Left cardiac atrium (tissue), 4 donors: ENCODE data around the gene SMOC2. TPM values are rescaled to one million over a fixed set of nuclear protein-coding genes. Genes with fewer than 3 reads are reported as not detected.

Source experiments
- ATAC-seq, 2 donors: fragments of 200-7000 bp; cut with Tn5 transposase; one replicate each; pipeline ENCODE4 v1.9.1; 2020; ENCODE audit warnings: mild to moderate bottlenecking in 2 of 2, moderate library complexity in 2 of 2
- DNase-seq: peaks from one replicate; pipeline ENCODE4 v3.0.0-alpha.2; 2020
- intact Hi-C, 2 donors: fragments of 100-400 bp; cut with DNase I; formaldehyde crosslinking; loops; one replicate each; pipeline versions ENCODE4 v1.14.1 to v1.15.1; 2022 to 2023
- total RNA-seq, 2 donors: library from RNA; stranded (reverse); fragmentation: NEBNext Ultra II Directional; extraction: Animal tissue kit (Norgen Biotek cat#: 25700); gene quantifications; one replicate each; pipeline ENCODE4 v1.2.1, GENCODE V29; 2021
- donor health status: DM: no; HTN: yes; CAD: no.
- donor health status: DM: no; HTN: yes; CAD: no; lungs with severe emphysema.
- donor health status: DM: yes; HTN: yes; CAD: no.
- donor health status: Dilated cardiomyopathy.

Gene SMOC2
- total RNA-seq, 2 donors from 2014 or later: 12.0 to 27.7 TPM

DNA sequence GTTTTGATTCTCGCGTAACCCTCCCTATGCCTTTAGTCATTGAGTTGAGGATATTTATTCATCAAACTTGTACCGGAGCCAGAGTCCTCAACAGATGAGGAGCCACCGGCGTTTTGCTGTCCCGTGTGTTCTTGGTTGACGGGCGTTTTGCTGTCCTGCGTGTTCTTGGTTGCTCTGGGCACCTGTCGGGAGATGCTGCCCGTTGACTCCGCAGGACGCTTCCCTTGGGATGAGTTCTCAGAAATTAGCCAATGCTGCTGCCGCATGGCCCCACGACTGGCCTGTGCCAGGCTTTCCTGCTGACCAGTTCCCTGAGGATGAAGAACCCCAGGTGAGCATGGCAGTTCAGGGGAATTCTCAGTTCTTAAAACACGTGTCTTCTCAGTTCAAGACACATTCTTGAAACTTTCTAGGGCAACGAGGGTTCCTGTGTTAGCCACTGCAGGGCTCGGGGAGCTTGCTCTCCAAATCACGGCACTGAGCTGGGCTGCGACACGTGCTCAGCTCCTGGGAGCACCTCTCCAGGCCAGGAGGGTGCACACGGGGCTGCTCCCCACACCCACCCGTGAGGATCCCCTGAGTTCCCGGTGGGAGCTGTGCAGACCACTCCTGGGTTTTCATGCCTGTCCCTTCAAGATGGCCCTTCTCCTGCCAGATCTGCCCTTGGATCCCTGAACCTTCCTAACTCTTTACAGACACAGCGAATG is 265.6 kb downstream of the SMOC2 start:
- intact Hi-C loops: no loop called here
- DNase-seq (no peak), ATAC-seq (no peak)

DNA sequence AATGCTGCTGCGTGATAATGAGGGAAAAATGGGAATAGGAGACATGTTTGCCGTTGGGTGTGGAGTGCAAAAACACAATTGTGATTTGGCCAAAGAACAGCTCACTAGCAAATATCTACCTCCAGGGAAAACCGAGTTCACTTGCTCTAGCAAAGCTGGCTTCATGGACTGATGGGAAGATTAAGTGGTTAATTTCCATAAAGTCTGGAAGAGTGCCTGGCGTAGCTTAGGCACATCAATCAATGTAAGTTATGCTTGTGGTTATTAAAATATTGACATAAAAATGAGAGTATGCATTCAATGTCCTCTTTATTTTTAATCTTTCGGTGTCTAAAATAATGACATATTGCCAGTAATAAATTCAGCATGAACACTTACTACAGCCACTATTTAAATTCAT is 267.5 kb downstream of the SMOC2 start:
- DNase-seq (no peak), ATAC-seq (no peak)
- intact Hi-C loops: no loop called here

DNA sequence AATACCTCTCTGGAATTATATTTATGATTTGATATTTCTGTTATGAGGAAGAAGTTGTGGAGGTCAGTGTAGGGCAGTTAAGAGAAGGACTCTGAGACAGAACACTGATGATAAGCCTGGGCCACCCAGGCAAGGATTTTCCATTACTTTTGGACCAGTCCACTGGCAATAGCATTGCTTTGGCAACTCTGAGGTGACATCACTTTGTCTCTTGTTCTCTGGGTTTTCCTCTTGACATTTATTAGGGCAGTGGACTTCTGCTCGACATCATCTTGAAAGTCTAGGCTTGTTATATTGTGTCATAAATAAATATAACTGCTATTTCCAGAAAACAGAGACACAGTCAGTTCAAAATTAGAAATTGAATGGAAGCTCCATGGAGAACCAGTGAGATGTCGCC is 268.0 kb downstream of the SMOC2 start:
- DNase-seq (no peak), ATAC-seq (no peak)
- intact Hi-C loops: no loop called here

DNA sequence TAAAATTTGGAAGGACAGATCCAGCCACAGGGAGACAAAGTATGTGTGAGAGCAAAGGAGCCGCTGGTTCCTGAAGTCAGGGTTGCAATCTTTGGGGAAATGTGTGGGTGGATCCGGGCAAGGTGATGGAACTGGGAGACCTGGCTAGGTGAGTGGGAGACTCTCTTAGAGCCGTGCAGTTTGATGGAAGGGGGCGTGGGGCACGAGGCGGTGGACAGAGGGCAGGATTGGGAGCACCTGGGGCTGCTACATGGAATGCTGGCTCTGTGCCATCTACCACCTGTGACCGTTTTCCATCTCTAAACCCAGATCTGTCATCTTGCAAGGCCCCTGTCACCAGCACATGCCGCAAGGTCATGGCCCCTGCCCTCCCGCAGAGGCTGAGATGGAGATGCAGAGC is 268.4 kb downstream of the SMOC2 start:
- intact Hi-C loops: no loop called here
- ATAC-seq: no peak
- no peak for DNase-seq

DNA sequence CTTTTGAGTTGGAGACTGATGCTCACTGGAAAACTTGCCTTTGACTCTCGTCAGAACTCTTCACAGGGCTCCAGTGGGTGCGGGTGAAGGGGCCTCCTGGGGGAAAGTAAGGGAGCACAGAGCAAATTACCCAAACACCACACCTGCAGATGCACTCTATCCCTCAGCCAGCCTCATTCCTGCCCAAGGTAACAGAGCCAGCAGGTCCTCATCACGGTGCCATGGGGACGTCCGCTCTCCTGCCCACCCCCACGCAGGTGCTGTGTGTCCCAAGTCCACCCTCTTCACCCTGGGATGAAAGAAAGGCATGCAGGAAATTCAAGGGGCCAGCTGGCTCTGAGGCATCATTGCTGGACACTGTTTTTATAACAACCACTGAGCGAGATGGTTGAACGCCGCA is 269.0 kb downstream of the SMOC2 start:
- ATAC-seq (no peak), DNase-seq (no peak)
- intact Hi-C loops: no loop called here

DNA sequence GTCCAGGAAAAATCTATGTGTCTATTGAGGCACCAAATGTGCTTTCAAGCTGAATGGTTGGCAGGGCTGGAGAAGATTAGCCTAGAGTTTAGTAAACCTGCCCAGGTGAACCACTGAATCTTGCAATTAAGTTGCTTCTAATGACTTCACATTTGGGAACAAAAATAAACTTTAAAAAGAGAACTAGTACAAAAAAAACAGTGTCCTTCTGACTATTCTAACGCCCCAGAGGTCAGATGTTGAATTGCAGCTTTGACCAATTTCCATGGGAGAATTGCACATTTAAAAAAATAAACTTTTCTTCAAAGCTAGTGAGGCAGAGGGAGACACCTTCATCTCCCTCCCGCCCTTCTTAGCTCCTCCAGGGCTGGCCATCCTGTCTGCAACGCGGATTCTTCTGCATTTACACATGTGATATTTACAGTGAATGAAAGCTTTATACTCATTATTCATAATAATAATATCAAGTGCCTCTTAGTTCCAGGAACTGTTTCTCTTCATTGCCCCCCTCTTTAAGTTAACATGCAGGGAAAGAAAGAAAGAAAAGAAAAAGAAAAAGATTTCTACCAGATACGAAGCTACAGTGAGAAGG is 270.2 kb downstream of the SMOC2 start:
- intact Hi-C loops: no loop called here
- ATAC-seq: no peak
- no peak for DNase-seq

DNA sequence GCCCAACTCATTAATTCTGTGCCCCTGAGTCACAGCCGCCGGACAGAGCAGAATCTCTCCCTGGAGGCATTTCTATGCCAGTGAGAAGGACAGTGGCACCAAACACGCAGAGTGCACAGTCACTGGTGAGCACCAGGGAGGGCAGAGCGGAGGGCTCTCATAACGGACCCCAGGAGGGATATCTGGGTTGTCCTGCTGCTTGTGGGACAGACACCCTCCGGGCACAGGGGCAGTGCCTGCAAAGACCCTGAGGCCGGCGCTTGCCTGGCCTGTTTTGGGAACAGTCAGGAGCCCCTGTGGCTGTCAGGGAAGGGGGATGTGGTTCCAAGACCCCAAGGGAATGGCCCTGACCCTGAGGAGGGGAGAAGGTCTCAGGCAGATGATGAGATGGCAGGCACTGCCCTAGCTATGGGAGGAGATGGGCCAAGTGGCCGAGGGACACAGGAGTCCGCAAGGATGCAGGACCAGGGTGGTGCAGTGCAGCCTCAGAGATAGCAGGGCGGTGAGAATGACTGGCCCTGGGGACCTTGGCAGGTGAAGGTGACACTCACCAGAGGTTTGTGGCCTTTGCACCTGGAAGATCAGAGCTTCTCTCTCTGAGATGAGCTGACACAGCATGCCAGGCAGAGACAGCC is 270.8 kb downstream of the SMOC2 start:
- ATAC-seq (no peak), DNase-seq (no peak)
- intact Hi-C loops: no loop called here

DNA sequence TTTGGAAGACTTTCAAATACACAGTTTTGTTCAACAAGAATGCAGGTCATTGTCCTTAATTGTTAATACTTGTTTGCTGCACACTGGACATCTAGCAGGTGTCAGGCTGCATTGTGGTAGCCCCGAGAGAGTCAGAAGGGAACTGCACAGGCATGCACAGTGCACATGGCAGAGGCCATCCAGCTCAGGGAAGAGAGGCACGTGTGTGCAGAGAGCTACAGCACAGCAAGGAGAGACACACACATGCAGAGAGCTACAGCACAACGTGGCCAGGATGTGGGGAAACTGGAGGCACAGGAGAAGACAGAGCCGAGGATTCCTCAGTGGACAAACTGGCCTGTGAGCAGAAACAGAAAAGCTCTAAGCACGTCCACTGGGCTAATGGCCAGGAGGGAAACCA is 272.0 kb downstream of the SMOC2 start:
- intact Hi-C loops: no loop called here
- no peak for ATAC-seq
- DNase-seq: no peak

DNA sequence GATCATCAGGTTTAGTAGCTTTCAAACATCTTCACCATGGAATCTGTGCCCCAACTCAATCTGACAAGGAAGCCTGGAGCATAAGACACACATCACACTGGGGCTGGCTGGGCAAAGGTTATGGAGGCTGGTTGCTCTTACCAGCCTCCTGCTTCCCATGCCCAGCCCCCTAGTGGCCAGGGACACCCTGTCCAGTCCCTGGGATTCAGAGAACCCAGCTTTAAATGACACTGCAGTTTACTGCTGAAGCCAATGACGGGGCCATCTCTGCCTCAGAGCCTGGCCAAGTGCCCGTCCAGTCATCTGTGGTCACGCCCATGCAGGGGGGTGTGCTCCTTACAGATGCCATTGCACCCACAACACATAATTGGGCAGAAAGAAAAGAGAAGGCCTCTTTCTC is 272.9 kb downstream of the SMOC2 start:
- ATAC-seq: no peak
- no peak for DNase-seq
- intact Hi-C loops: no loop called here

DNA sequence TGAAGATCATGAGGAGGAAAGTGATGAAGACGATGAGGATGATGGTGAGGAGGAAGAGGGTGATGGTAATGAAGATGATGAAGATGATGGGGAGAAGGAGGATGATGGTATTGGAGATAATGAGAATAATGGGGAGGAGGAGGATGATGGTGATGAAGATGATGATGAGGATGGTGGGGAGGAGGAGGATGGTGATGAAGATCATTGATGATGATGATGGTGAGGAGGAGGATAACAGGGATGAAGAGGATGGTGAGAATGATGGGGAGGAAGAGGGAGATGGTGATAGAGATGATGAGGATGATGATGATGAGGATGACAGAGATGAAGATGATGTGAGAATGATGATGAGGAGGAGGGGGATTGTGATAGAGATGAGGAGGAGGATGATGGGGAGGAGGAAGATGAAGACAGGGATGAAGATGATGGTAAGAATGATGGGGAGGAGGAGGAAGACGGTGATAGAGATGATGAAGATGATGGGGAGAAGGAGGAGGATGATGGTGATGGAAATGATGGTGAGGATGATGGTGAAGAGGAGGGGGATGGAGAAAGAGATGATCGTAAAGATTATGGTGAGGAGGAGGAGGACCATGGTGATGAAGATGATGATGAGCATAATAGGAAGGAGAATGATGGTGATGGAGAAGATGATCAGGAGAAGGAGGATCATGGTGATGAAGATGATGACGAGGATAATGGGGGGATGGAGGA is 273.7 kb downstream of the SMOC2 start:
- intact Hi-C loops: no loop called here
- no peak for DNase-seq
- ATAC-seq: no peak

DNA sequence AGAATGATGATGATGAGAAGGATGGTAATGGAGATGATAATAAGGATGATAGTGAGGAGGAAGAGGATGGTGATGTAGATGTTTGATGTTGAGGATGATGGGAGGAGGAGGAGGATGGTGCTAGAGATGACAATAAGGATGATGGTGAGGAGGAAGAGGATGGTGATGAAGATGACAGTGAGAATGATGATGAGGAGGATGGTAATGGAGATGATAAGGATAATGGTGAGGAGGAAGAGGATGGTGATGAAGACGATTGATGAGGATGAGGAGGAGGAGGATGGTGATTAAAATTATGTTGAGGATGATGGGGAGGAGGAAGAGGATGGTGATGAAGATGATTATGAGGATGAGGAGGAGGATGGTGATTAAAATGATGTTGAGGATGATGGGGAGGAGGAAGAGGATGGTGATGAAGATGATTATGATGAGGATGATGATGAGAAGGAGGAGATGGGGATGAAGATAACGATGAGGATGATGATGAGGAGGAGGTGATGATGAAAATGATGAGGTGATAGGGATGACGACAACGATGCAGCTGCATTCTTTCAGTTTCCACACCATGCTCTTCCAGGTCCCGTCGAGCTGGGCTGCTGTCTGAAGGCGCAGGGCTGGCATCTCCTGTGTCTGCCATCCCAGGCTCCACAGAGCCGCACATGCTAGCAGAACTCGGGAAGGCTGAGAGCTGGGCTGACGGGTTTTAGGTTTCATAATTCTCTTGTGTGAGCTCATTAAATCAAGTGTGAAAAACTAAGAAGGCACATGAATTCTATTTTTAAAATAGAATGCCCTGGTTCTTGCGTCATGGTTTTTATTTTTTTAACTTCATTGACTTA is 274.9 kb downstream of the SMOC2 start:
- DNase-seq: no peak
- ATAC-seq: no peak
- intact Hi-C loops: no loop called here

DNA sequence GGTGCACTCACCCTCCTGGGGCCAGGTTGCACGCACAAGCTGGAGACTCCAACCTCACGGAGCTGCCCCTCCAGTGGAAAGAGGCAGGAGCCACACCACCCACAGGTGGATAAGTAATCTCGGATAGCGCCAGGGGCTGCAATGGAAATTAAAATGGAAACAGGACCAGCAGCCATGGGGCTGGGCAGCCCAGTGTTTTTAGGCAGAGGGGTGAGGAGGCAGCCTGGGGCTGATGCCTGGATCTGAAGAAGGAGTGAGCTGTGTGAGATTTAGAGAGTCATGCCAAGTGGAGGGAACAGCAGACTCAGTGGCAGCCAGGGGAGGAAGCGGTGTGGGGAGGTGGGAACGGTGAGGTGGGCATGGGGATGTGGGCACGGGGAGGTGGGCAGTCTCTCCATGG is 275.6 kb downstream of the SMOC2 start:
- DNase-seq: no peak
- intact Hi-C loops: no loop called here
- no peak for ATAC-seq

DNA sequence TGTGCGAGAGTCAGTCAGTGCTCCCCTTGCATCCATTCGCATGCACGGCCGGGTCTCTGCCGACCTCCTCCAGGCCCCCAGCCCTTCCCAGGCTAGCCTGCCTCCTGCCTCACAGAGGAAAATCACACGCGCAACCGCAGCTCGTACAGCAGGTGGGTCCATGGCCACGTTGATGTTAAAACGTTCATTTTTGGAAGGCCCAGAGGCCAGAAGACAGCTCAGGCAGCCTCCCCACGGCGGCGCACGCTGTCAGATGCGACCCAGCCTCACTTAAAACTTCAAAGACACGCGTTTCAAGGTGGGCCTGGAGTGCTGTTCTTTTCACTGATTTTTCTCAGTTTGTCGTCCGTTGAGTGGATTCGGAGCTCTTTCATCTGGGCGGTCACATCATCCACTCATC is 276.5 kb downstream of the SMOC2 start:
- no peak for DNase-seq
- no peak for ATAC-seq
- intact Hi-C loops: no loop called here

Other genes with a start within 250 kb of the SMOC2 start
- 1 to 10 TPM; 1.7 to 2.4 TPM for gene DACT2, start 121.4 kb upstream of the SMOC2 start, total RNA-seq